GM19328 (cell line): Measurements from ENCODE around the gene ZNF516.
A peak's percentile ranks its signal among the peaks of the same experiment; 100 is the strongest.

Source experiments
- ATAC-seq: cut with Tn5 transposase; IDR thresholded peaks from one replicate; pipeline ENCODE4 v1.9.1; 2021; ENCODE audit warnings: mild to moderate bottlenecking, moderate library complexity; ENCODE audit not compliant: unreplicated experiment

The ZNF516 gene

DNA sequence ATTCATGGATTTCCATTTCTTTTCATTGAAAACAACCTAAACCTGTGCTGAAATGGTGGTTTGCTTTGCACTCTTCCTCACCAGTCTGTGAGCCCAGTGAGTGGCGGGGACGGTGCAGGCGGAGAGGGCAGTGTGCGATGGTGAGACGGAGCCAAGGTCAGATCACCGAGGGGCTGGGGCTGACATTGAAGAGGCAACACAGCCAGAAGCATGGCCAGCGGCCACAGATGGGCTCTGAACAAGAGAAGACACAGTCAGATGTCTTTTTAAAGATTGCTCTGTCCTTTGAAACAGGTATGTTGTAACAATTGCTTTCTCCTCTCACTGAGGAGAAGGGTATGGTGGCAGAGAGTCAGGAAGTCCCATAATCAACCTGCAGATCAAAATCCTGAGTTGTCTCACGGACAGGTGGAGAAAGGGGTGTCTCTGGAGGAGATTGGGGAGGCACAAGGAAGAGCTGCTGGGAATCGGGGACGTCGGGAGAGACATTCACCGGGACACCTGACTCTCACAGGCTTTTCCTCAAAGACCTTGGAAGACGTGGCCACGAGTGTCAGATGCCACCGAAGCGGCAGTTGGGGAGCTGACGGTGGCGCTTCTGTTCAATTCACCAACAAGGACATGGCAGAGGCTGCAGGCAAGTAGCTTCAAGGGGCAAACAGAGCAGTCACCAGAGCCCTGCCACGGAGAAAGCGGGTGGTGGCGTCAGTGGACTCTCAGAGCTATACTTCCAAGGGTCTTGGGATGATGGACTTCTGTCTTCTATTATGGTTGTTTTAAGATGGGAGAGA is 12.1 kb upstream of the ZNF516 start:
- no peak for ATAC-seq

GRCh38 chr18:76506395-76506794 is 11.4 kb upstream of the ZNF516 start:
- no peak for ATAC-seq

DNA sequence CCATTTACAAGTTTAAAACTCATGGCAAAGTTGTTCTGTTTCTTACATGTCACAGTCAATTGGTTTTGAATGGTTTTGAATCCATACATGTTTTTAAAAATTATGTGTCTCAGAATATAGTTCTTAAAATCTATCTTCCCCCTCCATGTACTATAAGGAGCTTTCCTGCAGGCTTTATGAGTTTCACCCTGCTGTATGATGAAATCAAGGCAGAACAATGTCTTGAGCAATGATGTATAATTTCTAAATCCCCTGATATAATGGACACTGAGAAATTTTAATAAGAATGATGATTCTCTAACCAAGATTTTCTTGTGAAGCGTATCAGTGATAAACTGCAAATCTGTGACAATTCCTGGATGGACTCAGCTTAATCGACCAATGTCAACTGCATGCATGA is 10.6 kb upstream of the ZNF516 start:
- ATAC-seq: no peak

DNA sequence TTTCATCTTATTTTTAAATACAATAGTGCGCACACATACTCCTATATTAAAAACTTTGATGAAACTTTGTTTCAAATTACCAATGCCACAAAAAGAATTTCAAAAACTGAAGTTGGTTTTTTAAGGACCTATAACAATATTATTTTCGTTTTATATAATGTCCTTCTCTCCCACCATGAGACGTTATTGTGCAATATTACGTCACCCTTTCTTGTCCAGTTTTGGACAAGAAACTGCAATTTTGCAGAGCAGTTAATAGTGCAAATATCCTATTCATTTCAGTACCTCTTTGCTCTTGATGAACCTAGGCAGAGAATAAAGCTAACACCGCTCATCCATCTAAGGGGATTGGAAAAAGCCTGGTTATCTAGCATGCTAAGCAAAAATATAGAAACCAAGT is 9.7 kb upstream of the ZNF516 start:
- ATAC-seq: no peak

- ATAC-seq: no peak
Observed at GRCh38 chr18:76503649-76504386, 8.8 kb upstream of the ZNF516 start.

DNA sequence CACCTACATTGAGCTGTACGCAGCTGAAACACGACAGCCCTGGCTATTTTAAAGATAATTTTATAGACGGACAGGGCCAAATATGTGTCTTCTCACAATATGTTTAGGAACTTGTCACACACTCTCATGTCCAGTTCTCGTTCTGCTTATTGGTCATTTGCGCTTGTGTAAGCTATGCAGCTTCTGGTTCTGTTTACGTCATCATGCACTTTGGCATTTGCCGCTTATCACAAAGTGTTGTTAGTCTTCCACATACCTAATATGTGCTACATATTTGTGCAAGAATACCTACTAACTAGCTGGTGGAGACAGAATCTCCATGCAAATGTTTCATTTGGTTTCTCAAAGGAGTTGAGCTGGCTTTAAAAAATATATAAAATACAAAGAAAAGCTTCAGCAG is 7.5 kb upstream of the ZNF516 start:
- no peak for ATAC-seq

GRCh38 chr18:76499637-76500340 is 4.7 kb upstream of the ZNF516 start:
- peak; percentile 85 for ATAC-seq

DNA sequence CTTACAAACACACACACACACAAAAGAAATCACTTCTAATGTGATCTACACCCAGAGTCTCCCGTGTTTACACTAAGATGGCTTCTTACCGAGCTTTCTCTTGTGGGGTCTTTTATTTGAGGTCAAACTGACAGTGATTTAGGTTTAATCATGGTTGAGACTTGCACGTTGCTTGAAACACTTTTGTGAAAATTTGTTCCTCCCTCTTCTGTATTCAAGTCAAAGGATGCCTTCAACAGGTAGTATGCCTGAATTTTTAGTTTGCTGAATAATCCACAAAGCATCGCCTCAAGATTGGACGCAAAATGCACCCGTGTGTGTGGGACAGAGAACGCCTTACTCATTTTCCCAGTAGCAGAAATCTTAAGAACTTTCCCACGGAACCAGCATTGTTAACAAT is 4.0 kb upstream of the ZNF516 start:
- ATAC-seq: no peak

GRCh38 chr18:76498064-76498463 is 3.0 kb upstream of the ZNF516 start:
- ATAC-seq: no peak

DNA sequence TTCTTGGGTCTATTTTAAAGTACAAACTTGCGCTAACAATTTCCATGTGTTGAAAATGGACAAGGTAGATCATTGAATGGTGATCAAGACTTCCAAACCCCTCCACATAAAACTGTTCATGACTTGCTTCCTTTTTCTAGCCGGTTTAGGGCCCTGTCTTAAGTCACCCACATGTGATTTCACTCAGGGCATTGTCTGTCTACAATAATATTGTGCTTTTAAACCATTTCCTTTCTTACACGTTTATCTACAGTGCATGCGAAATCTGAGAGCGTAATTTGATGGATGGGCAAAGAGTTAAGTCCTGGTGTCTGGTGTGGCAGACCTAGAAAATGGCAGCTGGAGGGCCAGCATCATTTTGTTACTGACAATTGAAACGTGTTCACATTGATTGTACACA is 2.0 kb upstream of the ZNF516 start:
- no peak for ATAC-seq

- no peak for ATAC-seq
Observed at GRCh38 chr18:76496194-76496890, 1.3 kb upstream of the ZNF516 start.

GRCh38 chr18:76495435-76496193 is 572 bp upstream of the ZNF516 start:
- ATAC-seq: peak; percentile 15

- no peak for ATAC-seq
Observed at GRCh38 chr18:76494231-76495005, 624 bp downstream of the ZNF516 start.

DNA sequence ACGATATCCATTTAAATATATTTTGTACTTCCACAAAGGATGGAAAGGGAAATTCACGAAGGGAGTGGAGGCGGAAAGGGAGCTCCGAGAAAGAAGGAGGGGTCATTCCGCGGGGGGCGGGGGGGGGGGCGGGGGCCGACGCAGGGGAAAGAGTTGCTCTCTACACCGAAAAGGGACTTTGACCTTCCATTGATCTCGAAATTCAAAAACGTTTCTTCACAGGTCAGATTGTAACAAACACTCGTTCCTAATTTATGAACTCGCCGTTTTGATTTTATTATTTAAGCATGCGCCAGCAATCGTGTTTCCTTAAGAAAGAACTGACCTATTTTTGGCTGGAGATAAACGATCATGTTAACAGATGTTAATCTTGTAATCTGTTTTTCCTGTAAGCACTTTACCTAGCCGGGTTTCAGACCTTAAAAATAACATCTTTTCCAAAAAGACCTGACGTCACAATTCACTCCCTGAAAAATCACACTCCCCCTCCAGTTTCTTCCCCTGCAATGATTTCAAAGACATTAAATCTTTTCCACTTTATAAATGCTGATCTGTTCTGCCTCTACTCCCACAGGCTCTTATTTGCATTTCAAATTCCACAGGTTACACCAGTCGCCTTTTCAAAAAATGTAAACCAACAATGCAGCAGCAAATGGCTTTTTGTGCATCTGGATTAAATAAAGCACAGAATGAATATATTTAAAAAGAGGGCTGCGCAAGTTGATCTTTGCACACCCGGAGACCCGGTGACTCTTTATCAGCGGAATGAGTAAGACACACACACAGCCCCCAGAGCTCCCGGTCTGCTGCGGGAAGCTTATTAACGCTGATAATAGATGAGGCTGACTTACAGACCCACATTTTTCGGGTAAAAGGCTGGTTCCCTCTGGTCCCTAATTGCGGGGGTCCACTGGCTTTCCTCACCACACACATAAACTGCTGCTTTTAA is 1.6 kb downstream of the ZNF516 start:
- peak; percentile 7 for ATAC-seq

- peak; percentile 58 for ATAC-seq
Observed at GRCh38 chr18:76492669-76493212, 2.3 kb downstream of the ZNF516 start.

DNA sequence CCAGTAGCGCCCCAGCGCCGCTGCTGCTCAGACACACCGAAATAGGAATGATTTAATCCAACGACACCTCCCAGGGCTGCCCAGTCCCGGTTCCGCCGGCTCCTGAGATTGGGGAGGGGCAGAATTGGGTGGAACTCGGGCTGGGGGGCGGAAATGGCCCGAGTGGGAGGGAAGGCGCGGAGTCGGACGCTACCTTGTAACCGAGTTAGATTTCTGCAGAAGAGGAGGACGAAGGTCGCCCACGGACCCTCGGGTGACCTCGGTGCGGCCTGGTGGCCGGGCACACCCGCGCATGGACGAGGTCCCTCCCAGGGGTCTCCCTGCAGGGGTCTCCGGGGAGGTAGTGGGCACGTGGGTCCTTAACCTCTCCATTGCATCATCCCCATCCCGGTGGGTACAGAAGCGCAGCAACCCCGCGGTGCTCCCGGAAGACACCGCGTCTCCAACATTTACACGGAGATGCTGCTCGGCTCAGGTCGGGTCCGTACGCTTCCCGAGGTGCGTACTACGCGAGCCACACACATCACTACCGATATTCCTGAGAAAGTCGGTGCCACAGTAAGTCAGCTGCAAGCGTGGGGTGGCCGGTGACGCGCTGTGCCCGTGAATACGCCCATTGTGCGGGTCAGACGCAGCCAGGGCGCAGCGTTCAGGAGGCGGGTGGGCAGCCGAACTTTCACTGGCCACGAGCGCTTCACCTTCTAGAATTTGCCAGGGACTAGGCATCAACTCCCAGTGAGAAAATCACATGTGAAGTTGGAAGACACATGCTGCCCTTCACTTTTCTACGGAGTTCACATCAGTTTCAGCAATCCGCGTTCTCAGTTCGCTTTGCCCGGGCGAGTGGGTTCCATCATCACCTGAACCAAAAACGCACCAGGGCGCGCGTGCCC is 3.0 kb downstream of the ZNF516 start:
- no peak for ATAC-seq

GRCh38 chr18:76491473-76491775 is 3.6 kb downstream of the ZNF516 start:
- ATAC-seq: no peak
